ENCODE data around the gene CRISPLD2. TPM values are rescaled to one million over a fixed set of nuclear protein-coding genes. Genes with fewer than 3 reads are reported as not detected.

The CRISPLD2 gene
- total RNA-seq, 1 donor from 2014 or later: 5.8 TPM

DNA sequence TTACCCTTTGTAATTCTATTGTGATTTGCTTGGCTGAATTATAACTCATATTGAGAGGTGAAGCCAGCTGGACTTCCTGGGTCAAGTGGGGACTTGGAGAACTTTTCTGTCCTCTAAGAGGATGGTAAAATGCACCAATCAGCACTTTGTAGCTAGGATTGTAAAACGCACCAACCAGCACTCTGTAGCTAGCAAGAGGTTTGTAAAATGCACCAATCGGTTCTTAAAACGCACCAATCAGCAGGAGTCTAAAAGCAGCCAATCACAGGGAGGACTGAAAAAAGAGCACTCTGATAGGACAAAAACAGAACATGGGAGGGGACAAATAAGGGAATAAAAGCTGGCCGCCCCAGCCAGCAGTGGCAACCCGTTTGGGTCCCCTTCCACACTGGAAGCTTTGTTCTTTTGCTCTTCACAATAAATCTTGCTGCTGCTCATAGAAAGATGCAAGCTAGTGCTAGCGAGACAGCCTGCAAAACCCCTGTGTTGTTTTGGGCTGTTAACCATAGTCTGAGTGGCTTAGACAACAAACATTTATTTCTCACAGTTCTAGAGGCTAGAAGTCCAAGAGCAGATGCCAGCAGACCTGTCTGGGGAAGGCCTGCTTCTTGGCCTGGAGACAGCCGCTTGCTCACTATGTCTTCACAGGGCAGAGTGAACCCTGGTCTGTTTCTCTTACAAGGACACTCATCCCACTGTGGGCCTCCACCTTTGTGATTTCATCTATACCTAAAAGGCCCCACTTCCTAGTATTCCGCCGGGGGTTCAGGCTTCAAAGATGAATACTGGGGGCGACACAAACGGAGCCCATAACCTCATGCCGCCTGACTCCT is 39.0 kb upstream of the CRISPLD2 start:
- no peak overlapping the region for H3K4me3 ChIP-seq (ENCODE audit: low read depth, low read length)
- no peak for DNase-seq (ENCODE audit: low read depth)
- TF ChIP-seq, protein P1, sequence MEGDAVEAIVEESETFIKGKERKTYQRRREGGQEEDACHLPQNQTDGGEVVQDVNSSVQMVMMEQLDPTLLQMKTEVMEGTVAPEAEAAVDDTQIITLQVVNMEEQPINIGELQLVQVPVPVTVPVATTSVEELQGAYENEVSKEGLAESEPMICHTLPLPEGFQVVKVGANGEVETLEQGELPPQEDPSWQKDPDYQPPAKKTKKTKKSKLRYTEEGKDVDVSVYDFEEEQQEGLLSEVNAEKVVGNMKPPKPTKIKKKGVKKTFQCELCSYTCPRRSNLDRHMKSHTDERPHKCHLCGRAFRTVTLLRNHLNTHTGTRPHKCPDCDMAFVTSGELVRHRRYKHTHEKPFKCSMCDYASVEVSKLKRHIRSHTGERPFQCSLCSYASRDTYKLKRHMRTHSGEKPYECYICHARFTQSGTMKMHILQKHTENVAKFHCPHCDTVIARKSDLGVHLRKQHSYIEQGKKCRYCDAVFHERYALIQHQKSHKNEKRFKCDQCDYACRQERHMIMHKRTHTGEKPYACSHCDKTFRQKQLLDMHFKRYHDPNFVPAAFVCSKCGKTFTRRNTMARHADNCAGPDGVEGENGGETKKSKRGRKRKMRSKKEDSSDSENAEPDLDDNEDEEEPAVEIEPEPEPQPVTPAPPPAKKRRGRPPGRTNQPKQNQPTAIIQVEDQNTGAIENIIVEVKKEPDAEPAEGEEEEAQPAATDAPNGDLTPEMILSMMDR (conservative IDR thresholded peaks at IDR 0.05; ENCODE audit: low read depth, low read length): no peak

DNA sequence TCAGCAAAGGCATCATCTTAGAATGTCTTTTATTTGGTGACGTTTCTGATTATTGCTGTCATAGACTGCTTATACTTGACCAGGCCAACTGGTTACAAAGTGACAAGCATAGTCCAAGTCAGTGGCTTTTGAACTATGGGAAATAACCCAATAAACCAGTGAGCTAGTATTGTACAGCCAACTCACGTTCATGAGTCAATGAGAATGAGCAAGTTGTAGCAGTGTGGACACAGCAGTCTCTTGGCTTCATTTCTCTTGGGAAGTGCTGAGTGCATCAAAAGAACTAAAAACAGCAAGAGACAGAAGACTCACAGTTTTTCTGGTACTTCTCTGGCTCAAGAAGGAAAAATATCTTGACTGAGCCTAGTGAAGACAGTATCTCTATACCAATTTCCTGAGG is 36.9 kb upstream of the CRISPLD2 start:
- no peak for DNase-seq (ENCODE audit: low read depth)
- TF ChIP-seq, protein P1 (conservative IDR thresholded peaks at IDR 0.05; ENCODE audit: low read depth, low read length): no peak
- no peak overlapping the region for H3K4me3 ChIP-seq (ENCODE audit: low read depth, low read length)

- DNase-seq (ENCODE audit: low read depth): no peak
- TF ChIP-seq, protein P1 (conservative IDR thresholded peaks at IDR 0.05; ENCODE audit: low read depth, low read length): no peak
- no peak overlapping the region for H3K4me3 ChIP-seq (ENCODE audit: low read depth, low read length)
Observed at GRCh38 chr16:84785843-84786581, 33.8 kb upstream of the CRISPLD2 start.

GRCh38 chr16:84786605-84787262 is 33.1 kb upstream of the CRISPLD2 start:
- no peak for DNase-seq (ENCODE audit: low read depth)
- TF ChIP-seq, protein P1 (conservative IDR thresholded peaks at IDR 0.05; ENCODE audit: low read depth, low read length): no peak
- no peak overlapping the region for H3K4me3 ChIP-seq (ENCODE audit: low read depth, low read length)

GRCh38 chr16:84787263-84787622 is 32.5 kb upstream of the CRISPLD2 start:
- TF ChIP-seq, protein P1 (conservative IDR thresholded peaks at IDR 0.05; ENCODE audit: low read depth, low read length): no peak
- no peak overlapping the region for H3K4me3 ChIP-seq (ENCODE audit: low read depth, low read length)
- no peak for DNase-seq (ENCODE audit: low read depth)

DNA sequence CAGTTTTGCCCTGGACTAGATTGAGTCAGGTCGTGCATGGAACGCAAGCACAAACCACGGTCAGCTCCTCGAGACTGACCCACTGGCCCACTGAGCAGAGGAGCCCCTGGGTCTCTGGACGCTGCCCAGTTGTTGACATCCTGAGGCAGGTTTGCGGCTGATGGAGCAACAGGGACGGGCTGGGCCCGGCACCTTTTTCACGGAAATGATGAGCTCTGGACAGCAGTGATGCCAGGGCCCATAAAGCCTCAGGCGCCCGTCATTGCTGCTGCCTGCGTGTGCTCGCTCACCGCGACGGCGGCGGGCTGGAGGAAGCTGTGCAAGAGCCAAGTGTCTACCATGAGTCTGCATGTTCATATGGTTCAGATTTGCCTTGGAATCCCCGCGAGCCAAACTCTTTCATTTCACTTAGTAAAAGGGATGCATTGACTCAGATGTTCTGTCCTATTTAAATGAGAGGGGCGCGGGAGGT is 30.8 kb upstream of the CRISPLD2 start:
- no peak overlapping the region for H3K4me3 ChIP-seq (ENCODE audit: low read depth, low read length)
- TF ChIP-seq, protein P1 (conservative IDR thresholded peaks at IDR 0.05; ENCODE audit: low read depth, low read length): no peak
- DNase-seq (ENCODE audit: low read depth): no peak

Data from epithelial cell of proximal tubule (primary cell).